Breast epithelium (tissue), 4 donors: Measurements from ENCODE around the gene PTGS1. TPM values are rescaled to one million over a fixed set of nuclear protein-coding genes. Genes with fewer than 3 reads are reported as not detected.
A peak's percentile ranks its signal among the peaks of the same experiment; 100 is the strongest.

Experiments used
- DNase-seq, 2 donors: peaks; one replicate each; pipeline ENCODE4 v3.0.0-alpha.2; 2019; ENCODE audit warnings: low spot score in 2 of 2
- H3K27ac ChIP-seq, 2 donors: fragments of 200-600 bp; sonication (generic) in 1 of 2; one replicate each; pipeline ENCODE4 v1.5.1; 2016 to 2019; ENCODE audit warnings: mild to moderate bottlenecking in 1 of 2
- H3K27me3 ChIP-seq, 2 donors: fragments of 200-600 bp; sonication (generic) in 1 of 2; one replicate each; pipeline versions ENCODE4 v1.5.1 to v1.6.0; 2017 to 2019; ENCODE audit warnings: control low read depth in 1 of 2, mild to moderate bottlenecking in 1 of 2
- H3K36me3 ChIP-seq: fragments of 200-600 bp; one replicate; pipeline ENCODE4 v1.5.1; 2019
- H3K4me1 ChIP-seq, 2 donors: fragments of 200-600 bp; sonication (generic); one replicate each; pipeline ENCODE4 v1.5.1; 2016 to 2019; ENCODE audit warnings: control low read depth in 1 of 2
- H3K4me3 ChIP-seq, 3 donors: fragments of 200-600 bp; sonication (generic); 1 replicate in 2 of 3; 2 replicates in 1 of 3; pipeline ENCODE4 v1.5.1; 2016 to 2019; ENCODE audit warnings: mild to moderate bottlenecking in 3 of 3, moderate library complexity in 2 of 3
- H3K9me3 ChIP-seq, 2 donors: fragments of 200-600 bp; sonication (generic) in 1 of 2; one replicate each; pipeline ENCODE4 v1.5.1; 2016 to 2019; ENCODE audit warnings: control low read depth in 1 of 2
- CTCF ChIP-seq, 3 donors: fragments of 450-650 bp; IDR thresholded peaks; one replicate each; pipeline ENCODE4 v1.5.1; 2016 to 2017; ENCODE audit warnings: antibody characterized with exemption in 3 of 3, mild to moderate bottlenecking in 3 of 3, moderate library complexity in 3 of 3
- POLR2A ChIP-seq: fragments of 450-650 bp; IDR thresholded peaks from one replicate; pipeline ENCODE4 v1.6.1; 2016; ENCODE audit warnings: antibody characterized with exemption, mild to moderate bottlenecking, moderate library complexity
- POLR2AphosphoS5 ChIP-seq, 3 donors: sonication (generic); formaldehyde crosslinking; IDR thresholded peaks; one replicate each; pipeline ENCODE4 v1.6.1; 2017; ENCODE audit warnings: antibody characterized with exemption in 3 of 3
- intact Hi-C: fragments of 100-400 bp; cut with DNase I; formaldehyde crosslinking; loops from one replicate; pipeline ENCODE4 v1.15.1; 2023; ENCODE audit warnings: low total_unique reads
- total RNA-seq, 3 donors: library from RNA; depleted of rRNA; stranded (reverse); fragments of >200 nt; gene quantifications; one replicate each; pipeline ENCODE4 v1.1.0, GENCODE V29; 2016

Gene PTGS1
- total RNA-seq, 3 donors from 2014 or later: 2.6 to 8.0 (median 4.5) TPM

- no peak for TF ChIP-seq POLR2A
- TF ChIP-seq POLR2AphosphoS5 (IDR thresholded peaks at IDR 0.05): no peak
- TF ChIP-seq CTCF (IDR thresholded peaks at IDR 0.05): no peak
- DNase-seq: no peak
- intact Hi-C loops: no loop called here
- H3K4me1 ChIP-seq: peaks cover 0 to 3% of the 10 kb centered on the region in 2 donors
- no peaks in the 10 kb centered on the region for H3K9me3 ChIP-seq
- no peaks in the 10 kb centered on the region for H3K36me3 ChIP-seq
- H3K4me3 ChIP-seq: peak overlapping the region; percentile 46 to 78 (median 59)
- no peaks in the 10 kb centered on the region for H3K27me3 ChIP-seq
- H3K27ac ChIP-seq: peak overlapping the region in 1 of 2 donors; percentile 77
Measured at GRCh38 chr9:122347348-122348287, 23.2 kb upstream of the PTGS1 start.

GRCh38 chr9:122348288-122348777, 22.5 kb upstream of the PTGS1 start:
- H3K9me3 ChIP-seq: no peaks in the 10 kb centered on the region
- no peak overlapping the region for H3K4me3 ChIP-seq
- DNase-seq: no peak
- no peaks in the 10 kb centered on the region for H3K27me3 ChIP-seq
- peak overlapping the region in 1 of 2 donors; percentile 30 for H3K27ac ChIP-seq
- no peaks in the 10 kb centered on the region for H3K36me3 ChIP-seq
- TF ChIP-seq POLR2AphosphoS5 (IDR thresholded peaks at IDR 0.05) (no peak), POLR2A (no peak), CTCF (IDR thresholded peaks at IDR 0.05) (no peak)
- peaks cover 0 to 3% of the 10 kb centered on the region in 2 donors for H3K4me1 ChIP-seq
- intact Hi-C loops: no loop called here

- Histone ChIP-seq H3K4me3 (no peak overlapping the region), H3K27me3 (no peaks in the 10 kb centered on the region), H3K4me1 (peaks cover 0 to 3% of the 10 kb centered on the region in 2 donors), H3K9me3 (no peaks in the 10 kb centered on the region), H3K27ac (no peak overlapping the region), H3K36me3 (no peaks in the 10 kb centered on the region)
- no peak for DNase-seq
- intact Hi-C loops: no loop called here
- no peak for TF ChIP-seq POLR2A
- TF ChIP-seq CTCF (IDR thresholded peaks at IDR 0.05): no peak
- TF ChIP-seq POLR2AphosphoS5 (IDR thresholded peaks at IDR 0.05): no peak
Measured at GRCh38 chr9:122348791-122349190, 22.0 kb upstream of the PTGS1 start.

GRCh38 chr9:122349201-122349600, 21.6 kb upstream of the PTGS1 start:
- Histone ChIP-seq H3K4me1 (peaks cover 0 to 3% of the 10 kb centered on the region in 2 donors), H3K4me3 (no peak overlapping the region), H3K36me3 (no peaks in the 10 kb centered on the region), H3K27me3 (no peaks in the 10 kb centered on the region), H3K27ac (no peak overlapping the region), H3K9me3 (no peaks in the 10 kb centered on the region)
- intact Hi-C loops: no loop called here
- TF ChIP-seq POLR2A (no peak), CTCF (IDR thresholded peaks at IDR 0.05) (no peak), POLR2AphosphoS5 (IDR thresholded peaks at IDR 0.05) (no peak)
- DNase-seq: no peak
